Right lobe of liver (tissue), 4 donors: ENCODE results near the gene GPR25.

ENCODE experiments used
- POLR2A ChIP-seq: fragments of 450-650 bp; IDR thresholded peaks from one replicate; pipeline ENCODE4 v1.6.1; 2017; ENCODE audit warnings: antibody characterized with exemption, mild to moderate bottlenecking
- TF ChIP-seq, protein P1 (sequence below), 4 donors: fragments of 200-600 bp in 3 of 4; fragments of 450-650 bp in 1 of 4; IDR thresholded peaks; one replicate each; pipeline versions ENCODE4 v1.5.1 to v1.8.0; 2016 to 2022; ENCODE audit warnings: antibody characterized with exemption in 4 of 4, mild to moderate bottlenecking in 2 of 4
- donor health status: DM: no; HTN: no; CAD: no.
- donor health status: DM: no; HTN: no; CAD: no.
- donor health status: DM: no; HTN: yes; CAD: no.

DNA sequence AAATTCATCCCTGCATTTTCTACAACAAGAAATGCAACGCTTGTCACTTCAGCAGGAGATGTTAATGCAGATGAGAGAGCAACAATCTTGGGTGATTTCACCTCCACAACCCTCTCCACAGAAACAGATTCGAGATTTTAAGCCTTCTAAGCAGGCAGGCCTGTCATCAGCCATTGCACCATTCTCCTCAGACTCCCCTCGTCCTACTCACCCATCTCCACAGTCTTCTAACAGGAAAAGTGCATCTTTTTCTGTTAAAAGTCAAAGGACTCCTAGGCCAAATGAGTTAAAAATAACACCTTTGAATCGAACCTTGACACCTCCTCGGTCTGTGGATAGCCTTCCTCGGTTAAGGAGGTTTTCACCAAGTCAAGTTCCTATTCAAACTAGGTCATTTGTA is 23.4 kb upstream of the GPR25 start:
- TF ChIP-seq, protein P1, sequence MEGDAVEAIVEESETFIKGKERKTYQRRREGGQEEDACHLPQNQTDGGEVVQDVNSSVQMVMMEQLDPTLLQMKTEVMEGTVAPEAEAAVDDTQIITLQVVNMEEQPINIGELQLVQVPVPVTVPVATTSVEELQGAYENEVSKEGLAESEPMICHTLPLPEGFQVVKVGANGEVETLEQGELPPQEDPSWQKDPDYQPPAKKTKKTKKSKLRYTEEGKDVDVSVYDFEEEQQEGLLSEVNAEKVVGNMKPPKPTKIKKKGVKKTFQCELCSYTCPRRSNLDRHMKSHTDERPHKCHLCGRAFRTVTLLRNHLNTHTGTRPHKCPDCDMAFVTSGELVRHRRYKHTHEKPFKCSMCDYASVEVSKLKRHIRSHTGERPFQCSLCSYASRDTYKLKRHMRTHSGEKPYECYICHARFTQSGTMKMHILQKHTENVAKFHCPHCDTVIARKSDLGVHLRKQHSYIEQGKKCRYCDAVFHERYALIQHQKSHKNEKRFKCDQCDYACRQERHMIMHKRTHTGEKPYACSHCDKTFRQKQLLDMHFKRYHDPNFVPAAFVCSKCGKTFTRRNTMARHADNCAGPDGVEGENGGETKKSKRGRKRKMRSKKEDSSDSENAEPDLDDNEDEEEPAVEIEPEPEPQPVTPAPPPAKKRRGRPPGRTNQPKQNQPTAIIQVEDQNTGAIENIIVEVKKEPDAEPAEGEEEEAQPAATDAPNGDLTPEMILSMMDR (IDR thresholded peaks at IDR 0.05): no peak
- TF ChIP-seq POLR2A: no peak
